Epithelial cell of esophagus (primary cell): ENCODE results near the gene KCTD20.
"Not testable (repeated sequence)": the region's sequence is repeated elsewhere in the genome, so short reads cannot be mapped to it uniquely, and the experiment has no call there.

Experiments used
- DNase-seq: peaks from one replicate; pipeline ENCODE4 v3.0.0; 2010; ENCODE audit warnings: low read depth
- H3K4me3 ChIP-seq: 2 replicates; pipeline ENCODE4 v1.5.1; 2011; ENCODE audit warnings: mild to moderate bottlenecking, low read length, control low read depth
- CTCF ChIP-seq: IDR thresholded peaks from 2 replicates; pipeline ENCODE4 v1.5.1; 2011; ENCODE audit warnings: low read depth, mild to moderate bottlenecking, low read length, control low read depth, inconsistent platforms; ENCODE audit not compliant: insufficient read depth; ENCODE audit errors: missing control alignments

The KCTD20 gene

DNA sequence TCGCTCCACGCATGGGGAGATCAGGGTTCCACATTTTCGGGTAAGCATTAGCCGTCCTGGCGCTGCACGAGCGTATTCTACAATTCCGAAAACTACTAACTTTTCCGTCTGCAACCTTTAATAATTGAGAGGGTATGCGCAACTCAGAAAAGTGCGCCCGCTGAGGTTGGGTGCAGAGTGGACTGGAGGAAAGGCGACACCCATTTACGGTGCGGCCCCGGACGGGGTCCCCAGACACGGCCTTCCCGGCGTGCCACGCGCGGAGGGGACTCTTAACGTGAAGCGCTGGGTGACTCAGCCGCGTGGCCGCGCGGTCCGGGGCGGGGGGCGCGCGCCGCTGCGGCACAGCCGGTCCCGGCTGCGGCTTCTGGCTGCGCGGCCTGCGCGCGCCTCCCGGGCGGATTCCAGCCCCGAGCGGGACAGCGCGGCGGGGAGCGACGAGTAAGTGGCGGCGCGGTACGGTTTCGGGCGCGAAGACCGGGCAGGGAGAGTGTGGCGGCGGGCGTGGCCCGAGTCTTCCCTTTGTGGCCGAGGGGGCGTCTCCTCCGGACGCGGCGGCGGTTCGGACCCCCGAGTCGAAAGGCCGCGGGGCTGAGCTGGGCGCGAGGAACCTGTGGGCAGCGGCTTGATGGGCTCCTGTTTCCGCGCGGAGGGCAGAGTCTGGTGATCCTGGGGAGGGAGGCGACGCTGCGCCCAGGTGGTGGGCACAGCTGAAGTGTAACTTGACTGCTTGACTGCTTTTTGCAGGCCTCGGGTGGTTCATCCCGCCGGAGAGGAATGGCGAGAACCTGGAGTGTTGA is at the start of gene KCTD20, which contains the start of gene PXT1:
KCTD20 (plus strand) TSS at position 330 of the 800 bp plus-strand sequence. CDS start 27,098 bp downstream, outside the sequence.
PXT1 (minus strand) TSS at position 184 of the 800 bp plus-strand sequence. CDS start 16,772 bp downstream, outside the sequence.
- DNase-seq = peak; percentile 84
- H3K4me3 ChIP-seq = peak within 1 kb of the TSS; percentile 83
- no peak for TF ChIP-seq CTCF

DNA sequence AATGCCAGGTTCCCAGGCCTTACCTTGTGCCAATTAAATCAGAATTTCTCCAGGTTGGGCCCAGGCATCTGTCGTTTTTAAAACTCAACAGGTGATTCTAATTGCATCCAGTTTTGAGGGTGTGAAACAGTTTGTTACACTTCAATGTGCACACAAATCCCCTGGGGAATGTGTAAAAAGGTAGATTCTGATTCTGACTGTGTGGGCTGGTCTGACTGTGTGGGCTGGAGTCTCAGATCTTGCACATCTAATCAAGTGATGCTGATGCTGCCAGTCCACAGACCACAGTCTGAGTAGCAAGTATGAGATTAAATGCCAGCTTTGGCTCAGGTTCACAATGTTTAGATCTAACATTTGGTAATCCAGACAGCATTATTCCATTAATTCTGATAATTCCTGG is 42.8 kb upstream of the KCTD20 start:
- TF ChIP-seq CTCF = no peak
- no peak overlapping the region for H3K4me3 ChIP-seq
- DNase-seq = no peak

DNA sequence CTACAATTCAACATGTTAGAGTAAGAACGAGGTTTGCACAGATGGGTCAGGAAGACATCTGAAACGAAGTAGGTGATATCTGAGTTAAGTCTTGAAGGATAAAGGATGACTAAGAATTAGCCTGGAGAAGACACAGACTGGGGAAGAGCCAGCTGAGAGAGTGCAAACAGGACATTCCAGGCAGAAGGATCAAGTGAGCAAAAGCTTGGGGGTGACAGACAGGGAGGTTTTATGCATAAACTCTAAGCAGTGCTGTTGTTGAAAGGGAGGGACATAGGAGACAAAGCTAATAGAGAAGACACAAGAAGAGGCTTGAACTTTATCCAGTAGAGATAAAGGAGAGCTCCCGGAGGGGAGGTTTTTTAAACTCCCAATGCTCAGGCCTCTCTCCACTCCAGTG is 40.3 kb upstream of the KCTD20 start:
- no peak overlapping the region for H3K4me3 ChIP-seq
- DNase-seq = no peak
- TF ChIP-seq CTCF = no peak

DNA sequence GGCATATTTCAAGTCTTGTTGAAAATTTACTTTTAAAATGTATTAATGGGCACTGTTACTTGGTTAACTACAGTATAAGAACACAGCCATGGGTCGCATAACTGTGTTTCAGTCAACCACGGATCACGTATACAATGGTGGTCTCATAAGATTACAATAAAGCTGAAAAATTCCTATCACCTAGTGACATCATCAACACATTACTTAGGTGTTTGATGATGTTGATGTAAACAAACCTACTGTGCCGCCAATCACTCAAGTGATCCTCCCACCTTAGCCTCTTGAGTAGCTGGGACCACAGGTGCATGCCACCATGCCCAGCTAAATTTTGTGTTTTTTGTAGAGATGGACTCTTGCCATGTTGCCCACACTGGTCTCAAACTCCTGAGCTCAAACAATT is 38.6 kb upstream of the KCTD20 start:
- DNase-seq = no peak
- no peak for TF ChIP-seq CTCF
- no peak overlapping the region for H3K4me3 ChIP-seq

DNA sequence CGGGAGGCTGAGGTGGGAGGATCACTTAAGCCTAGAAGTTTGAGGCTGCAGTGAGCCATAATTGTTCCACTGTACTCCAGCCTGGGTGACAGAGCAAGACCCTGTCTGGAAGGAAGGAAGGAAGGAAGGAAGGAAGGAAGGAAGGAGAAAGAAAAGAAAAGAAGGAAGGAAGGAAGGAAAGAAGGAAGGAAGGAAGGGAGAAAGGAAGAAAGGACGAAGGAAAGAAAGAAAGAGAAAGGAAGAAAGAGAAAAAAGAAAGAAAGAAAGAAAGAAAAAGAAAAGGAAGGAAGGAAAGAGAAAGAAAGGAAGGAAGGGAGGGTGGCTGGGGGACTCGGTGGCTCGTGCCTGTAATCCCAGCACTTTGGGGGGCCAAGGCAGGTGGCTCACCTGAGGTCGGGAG is 33.1 kb upstream of the KCTD20 start:
- not testable (repeated sequence) for DNase-seq, H3K4me3 ChIP-seq

- no peak overlapping the region for H3K4me3 ChIP-seq
- DNase-seq = no peak
- no peak for TF ChIP-seq CTCF
Measured at GRCh38 chr6:36413489-36414480, 29.0 kb upstream of the KCTD20 start.

- no peak for DNase-seq
- no peak for TF ChIP-seq CTCF
- H3K4me3 ChIP-seq = no peak overlapping the region
Measured at GRCh38 chr6:36414481-36414880, 28.3 kb upstream of the KCTD20 start.
